ENCODE data around the gene BCL2L15.

BCL2L15 gene

GRCh38 chr1:113905435-113905861 is 18.1 kb upstream of the BCL2L15 start:
- peak in 1 of 2 donors; percentile 1 for DNase-seq (ENCODE audit: low read depth in 2 of 2)

GRCh38 chr1:113904674-113905434 is 17.5 kb upstream of the BCL2L15 start, which contains the start of the genes AP4B1 and DCLRE1B:
TSS of gene AP4B1 (minus strand) at chr1:113904799. CDS start at chr1:113904717, 82 bp downstream.
TSS of gene DCLRE1B (plus strand) at chr1:113905326. CDS start at chr1:113905587, 261 bp downstream.
- peak; percentile 87 to 90 for DNase-seq (ENCODE audit: low read depth in 2 of 2)

GRCh38 chr1:113904293-113904673 is 16.9 kb upstream of the BCL2L15 start:
- no peak for DNase-seq (ENCODE audit: low read depth in 2 of 2)

GRCh38 chr1:113903501-113904292 is 16.3 kb upstream of the BCL2L15 start:
- no peak for DNase-seq (ENCODE audit: low read depth in 2 of 2)

- DNase-seq (ENCODE audit: low read depth in 2 of 2), result no peak
Observed at GRCh38 chr1:113901191-113901590, 13.8 kb upstream of the BCL2L15 start.

GRCh38 chr1:113899111-113899510 is 11.7 kb upstream of the BCL2L15 start:
- no peak for DNase-seq (ENCODE audit: low read depth in 2 of 2)

GRCh38 chr1:113898241-113898814 is 10.9 kb upstream of the BCL2L15 start:
- DNase-seq (ENCODE audit: low read depth in 2 of 2), result no peak

GRCh38 chr1:113895961-113896360 is 8.6 kb upstream of the BCL2L15 start:
- no peak for DNase-seq (ENCODE audit: low read depth in 2 of 2)

GRCh38 chr1:113895098-113895497 is 7.7 kb upstream of the BCL2L15 start:
- DNase-seq (ENCODE audit: low read depth in 2 of 2), result no peak

- no peak for DNase-seq (ENCODE audit: low read depth in 2 of 2)
Observed at GRCh38 chr1:113893267-113893666, 5.9 kb upstream of the BCL2L15 start.

- DNase-seq (ENCODE audit: low read depth in 2 of 2), result no peak
Observed at GRCh38 chr1:113891631-113892220, 4.3 kb upstream of the BCL2L15 start.

GRCh38 chr1:113890816-113891215 is 3.4 kb upstream of the BCL2L15 start:
- no peak for DNase-seq (ENCODE audit: low read depth in 2 of 2)

- no peak for DNase-seq (ENCODE audit: low read depth in 2 of 2)
Observed at GRCh38 chr1:113886417-113887401, 672 bp downstream of the BCL2L15 start.

GRCh38 chr1:113881661-113882060 is 5.7 kb downstream of the BCL2L15 start:
- DNase-seq (ENCODE audit: low read depth in 2 of 2), result no peak

- no peak for DNase-seq (ENCODE audit: low read depth in 2 of 2)
Observed at GRCh38 chr1:113879739-113880038, 7.7 kb downstream of the BCL2L15 start.

GRCh38 chr1:113876176-113876575 is 11.2 kb downstream of the BCL2L15 start:
- no peak for DNase-seq (ENCODE audit: low read depth in 2 of 2)

- no peak for DNase-seq (ENCODE audit: low read depth in 2 of 2)
Observed at GRCh38 chr1:113875714-113876113, 11.7 kb downstream of the BCL2L15 start.

- no peak for DNase-seq (ENCODE audit: low read depth in 2 of 2)
Observed at GRCh38 chr1:113874012-113874879, 13.1 kb downstream of the BCL2L15 start.

- no peak for DNase-seq (ENCODE audit: low read depth in 2 of 2)
Observed at GRCh38 chr1:113872219-113872935, 15.0 kb downstream of the BCL2L15 start.

Measured in stimulated activated CD8-positive, alpha-beta memory T cell treated with anti-CD3 and anti-CD28 coated beads, Interleukin-7, amount 100 ng/mL, for 1 hour (primary cell).